ENCODE measurements around the gene FERD3L. TPM values are rescaled to one million over a fixed set of nuclear protein-coding genes. Genes with fewer than 3 reads are reported as not detected.
"Not testable (repeated sequence)": the region's sequence is repeated elsewhere in the genome, so short reads cannot be mapped to it uniquely, and the experiment has no call there.

The FERD3L gene
- not detected for total RNA-seq

GRCh38 chr7:19144661-19145433 lies at the start of gene FERD3L:
FERD3L (minus strand) TSS chr7:19145421; CDS start chr7:19145362, 59 bp downstream.
- H3K27ac ChIP-seq = no peak within 1 kb of the TSS
- no peak for TF ChIP-seq CTCF (IDR thresholded peaks at IDR 0.05)
- H3K36me3 ChIP-seq = no peaks in the 10 kb centered on the region
- H3K4me1 ChIP-seq (ENCODE audit: control insufficient read depth in 1 of 2, low read depth in 2 of 2) = peaks cover 0 to 12% of the 10 kb centered on the region in 2 donors
- ATAC-seq (ENCODE audit: insufficient number of reproducible peaks, low FRiP score, low read depth) (no peak), DNase-seq (ENCODE audit: low spot score) (no peak)
- H3K27me3 ChIP-seq (replicated peaks; ENCODE audit: insufficient read depth) = no peaks in the 10 kb centered on the region
- H3K9me3 ChIP-seq = no peaks in the 10 kb centered on the region
- peak within 1 kb of the TSS; percentile 65 for H3K4me3 ChIP-seq

- not testable (repeated sequence) for H3K4me3 ChIP-seq; ATAC-seq (ENCODE audit: insufficient number of reproducible peaks, low FRiP score, low read depth); DNase-seq (ENCODE audit: low spot score)
Measured at GRCh38 chr7:19194417-19194816, 49.2 kb upstream of the FERD3L start.

GRCh38 chr7:19181634-19182033 lies 36.4 kb upstream of the FERD3L start:
- Histone ChIP-seq H3K36me3 (no peaks in the 10 kb centered on the region), H3K27me3 (replicated peaks; ENCODE audit: insufficient read depth) (no peaks in the 10 kb centered on the region), H3K4me3 (no peak overlapping the region), H3K9me3 (peaks cover 11% of the 10 kb centered on the region), H3K4me1 (ENCODE audit: control insufficient read depth in 1 of 2, low read depth in 2 of 2) (no peaks in the 10 kb centered on the region), H3K27ac (no peak overlapping the region)
- ATAC-seq (ENCODE audit: insufficient number of reproducible peaks, low FRiP score, low read depth) (no peak), DNase-seq (ENCODE audit: low spot score) (no peak)
- TF ChIP-seq CTCF (IDR thresholded peaks at IDR 0.05) = no peak

More at GRCh38 chr7:19194417-19194816, 49.2 kb upstream of the FERD3L start:
- H3K4me1 ChIP-seq (ENCODE audit: control insufficient read depth in 1 of 2, low read depth in 2 of 2); H3K36me3 ChIP-seq; H3K27me3 ChIP-seq (replicated peaks; ENCODE audit: insufficient read depth); H3K27ac ChIP-seq; H3K9me3 ChIP-seq: not testable (repeated sequence)

GRCh38 chr7:19178595-19178994 lies 33.4 kb upstream of the FERD3L start:
- Histone ChIP-seq H3K27me3 (replicated peaks; ENCODE audit: insufficient read depth) (no peaks in the 10 kb centered on the region), H3K27ac (no peak overlapping the region), H3K4me1 (ENCODE audit: control insufficient read depth in 1 of 2, low read depth in 2 of 2) (no peaks in the 10 kb centered on the region), H3K9me3 (peaks cover 5% of the 10 kb centered on the region), H3K36me3 (no peaks in the 10 kb centered on the region), H3K4me3 (no peak overlapping the region)
- no peak for TF ChIP-seq CTCF (IDR thresholded peaks at IDR 0.05)
- no peak for ATAC-seq (ENCODE audit: insufficient number of reproducible peaks, low FRiP score, low read depth)
- DNase-seq (ENCODE audit: low spot score) = no peak

- ATAC-seq (ENCODE audit: insufficient number of reproducible peaks, low FRiP score, low read depth) (no peak), DNase-seq (ENCODE audit: low spot score) (no peak)
- Histone ChIP-seq H3K9me3 (no peaks in the 10 kb centered on the region), H3K4me1 (ENCODE audit: control insufficient read depth in 1 of 2, low read depth in 2 of 2) (no peaks in the 10 kb centered on the region), H3K36me3 (no peaks in the 10 kb centered on the region), H3K4me3 (no peak overlapping the region), H3K27ac (no peak overlapping the region), H3K27me3 (replicated peaks; ENCODE audit: insufficient read depth) (no peaks in the 10 kb centered on the region)
- no peak for TF ChIP-seq CTCF (IDR thresholded peaks at IDR 0.05)
Measured at GRCh38 chr7:19177269-19177668, 32.0 kb upstream of the FERD3L start.
